Stomach (tissue), 9 donors: Measurements from ENCODE around the gene TRIM66. TPM values are rescaled to one million over a fixed set of nuclear protein-coding genes. Genes with fewer than 3 reads are reported as not detected.

Experiments
- DNase-seq, 2 donors: peaks; one replicate each; pipeline versions ENCODE4 v3.0.0 to v3.0.0-alpha.2; 2013 to 2019
- H3K27ac ChIP-seq, 5 donors: fragments of 200-600 bp in 4 of 5; sonication (generic) in 4 of 5; one replicate each; pipeline ENCODE4 v1.5.1; 2013 to 2019; ENCODE audit warnings: mild to moderate bottlenecking in 1 of 5, moderate library complexity in 1 of 5
- H3K27me3 ChIP-seq, 3 donors: fragments of 200-600 bp; sonication (generic); one replicate each; pipeline ENCODE4 v1.5.1; 2017 to 2019; ENCODE audit warnings: mixed run types in 1 of 3
- H3K36me3 ChIP-seq, 4 donors: fragments of 200-600 bp; sonication (generic); 1 replicate in 3 of 4; 2 replicates in 1 of 4; pipeline ENCODE4 v1.5.1; 2016 to 2019
- H3K4me1 ChIP-seq, 4 donors: fragments of 200-600 bp; sonication (generic); one replicate each; pipeline ENCODE4 v1.5.1; 2016 to 2019
- H3K4me3 ChIP-seq, 4 donors: fragments of 200-600 bp; sonication (generic) in 3 of 4; one replicate each; pipeline ENCODE4 v1.5.1; 2016 to 2019; ENCODE audit warnings: mild to moderate bottlenecking in 1 of 4
- H3K9me3 ChIP-seq, 4 donors: fragments of 200-600 bp; sonication (generic); one replicate each; pipeline ENCODE4 v1.5.1; 2016 to 2019
- EP300 ChIP-seq: sonication (generic); formaldehyde crosslinking; IDR thresholded peaks from one replicate; pipeline ENCODE4 v1.6.1; 2017; ENCODE audit warnings: antibody characterized with exemption
- POLR2A ChIP-seq, 4 donors: fragments of 450-650 bp; IDR thresholded peaks; one replicate each; pipeline ENCODE4 v1.6.1; 2016; ENCODE audit warnings: antibody characterized with exemption in 4 of 4, control low read depth in 2 of 4, mild to moderate bottlenecking in 1 of 4, moderate library complexity in 1 of 4
- POLR2AphosphoS5 ChIP-seq, 3 donors: sonication (generic); formaldehyde crosslinking; IDR thresholded peaks; one replicate each; pipeline ENCODE4 v1.6.1; 2016; ENCODE audit warnings: antibody characterized with exemption in 3 of 3
- WGBS, 5 donors: extraction: QIAGEN DNeasy Blood & Tissue Kit in 3 of 5; methylation state at CpG; one replicate each; pipeline versions ENCODE4 v1.1.5 to v1.1.7; 2013 to 2018; 5-methylcytosine and 5-hydroxymethylcytosine counted together
- intact Hi-C: fragments of 100-400 bp; cut with DNase I; formaldehyde crosslinking; loops from one replicate; pipeline ENCODE4 v1.15.1; 2023; ENCODE audit warnings: low total_unique reads
- polyA plus RNA-seq, 3 donors: library from polyadenylated mRNA; stranded (reverse); fragments of 200-250 nt; gene quantifications; one replicate each; pipeline ENCODE4 v1.2.3, GENCODE V29; 2013
- total RNA-seq, 5 donors: library from RNA; depleted of rRNA; stranded (reverse); fragments of >200 nt; gene quantifications; one replicate each; pipeline versions ENCODE4 v1.1.0 to v1.2.3, GENCODE V29; 2014 to 2016
- TF ChIP-seq, protein P1 (sequence below), 7 experiments: fragments of 450-650 bp in 4 of 7; fragments of 200-600 bp in 3 of 7; sonication (generic) in 3 of 7; IDR thresholded peaks; one replicate each; pipeline ENCODE4 v1.5.1; 2016 to 2019; ENCODE audit warnings: antibody characterized with exemption in 7 of 7, control low read depth in 2 of 7, mild to moderate bottlenecking in 1 of 7
- donor health status: healthy with polysubstance abuse.
- donor health status: Bipolar disorder and iron deficiency.
- donor health status: healthy.

Gene TRIM66
- total and polyA plus RNA-seq, 8 donors = 0.76 to 8.7 (median 3.4) TPM

DNA sequence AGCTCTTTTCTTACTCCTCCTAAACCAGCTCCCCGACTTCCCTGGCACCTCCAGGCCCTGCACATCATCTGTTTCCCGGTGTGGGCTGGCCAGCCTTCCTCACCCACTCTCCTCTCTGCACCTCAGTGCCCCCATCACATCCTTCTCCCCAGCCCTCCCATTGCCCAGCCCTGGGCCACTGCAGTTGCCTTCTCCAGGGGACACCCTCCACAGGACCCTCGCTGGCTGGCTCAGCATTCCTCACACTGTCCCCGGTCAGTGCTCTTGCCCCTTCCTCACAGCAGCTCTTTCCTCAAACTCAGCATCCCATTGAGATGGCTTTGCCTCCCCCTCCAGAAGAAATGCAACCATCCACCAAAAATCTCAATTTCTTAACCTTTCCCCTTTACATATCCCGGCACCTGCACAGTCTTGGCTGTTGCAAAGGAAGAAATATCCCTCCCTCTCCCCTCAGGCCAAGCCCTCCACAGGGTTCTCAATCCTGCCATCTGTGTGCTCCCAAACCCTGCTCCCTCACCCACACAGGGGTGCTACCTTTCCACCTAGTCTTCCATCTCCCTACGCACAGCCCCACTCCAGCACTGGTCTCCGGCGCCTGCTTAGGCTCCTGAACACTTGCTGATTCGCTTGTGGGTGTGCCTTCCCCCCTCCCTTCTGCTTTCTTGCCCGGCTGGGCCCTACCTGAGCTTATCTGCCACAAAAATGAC is 19.6 kb upstream of the TRIM66 start:
- DNase-seq = no peak
- no peak overlapping the region for H3K4me3 ChIP-seq
- intact Hi-C loops = no loop called here
- no peaks in the 10 kb centered on the region for H3K9me3 ChIP-seq
- TF ChIP-seq POLR2A (IDR thresholded peaks at IDR 0.05) (no peak), POLR2AphosphoS5 (IDR thresholded peaks at IDR 0.05) (no peak), EP300 (no peak)
- TF ChIP-seq, protein P1, sequence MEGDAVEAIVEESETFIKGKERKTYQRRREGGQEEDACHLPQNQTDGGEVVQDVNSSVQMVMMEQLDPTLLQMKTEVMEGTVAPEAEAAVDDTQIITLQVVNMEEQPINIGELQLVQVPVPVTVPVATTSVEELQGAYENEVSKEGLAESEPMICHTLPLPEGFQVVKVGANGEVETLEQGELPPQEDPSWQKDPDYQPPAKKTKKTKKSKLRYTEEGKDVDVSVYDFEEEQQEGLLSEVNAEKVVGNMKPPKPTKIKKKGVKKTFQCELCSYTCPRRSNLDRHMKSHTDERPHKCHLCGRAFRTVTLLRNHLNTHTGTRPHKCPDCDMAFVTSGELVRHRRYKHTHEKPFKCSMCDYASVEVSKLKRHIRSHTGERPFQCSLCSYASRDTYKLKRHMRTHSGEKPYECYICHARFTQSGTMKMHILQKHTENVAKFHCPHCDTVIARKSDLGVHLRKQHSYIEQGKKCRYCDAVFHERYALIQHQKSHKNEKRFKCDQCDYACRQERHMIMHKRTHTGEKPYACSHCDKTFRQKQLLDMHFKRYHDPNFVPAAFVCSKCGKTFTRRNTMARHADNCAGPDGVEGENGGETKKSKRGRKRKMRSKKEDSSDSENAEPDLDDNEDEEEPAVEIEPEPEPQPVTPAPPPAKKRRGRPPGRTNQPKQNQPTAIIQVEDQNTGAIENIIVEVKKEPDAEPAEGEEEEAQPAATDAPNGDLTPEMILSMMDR (IDR thresholded peaks at IDR 0.05) = no peak
- H3K36me3 ChIP-seq = peaks cover 56 to 99% (median 98%) of the 10 kb centered on the region in 4 donors
- 72 to 84% (median 76%) methylated on average over 10 of the region's 10 CpGs for WGBS, 5 donors
- H3K4me1 ChIP-seq = peaks cover 0 to 74% (median 23%) of the 10 kb centered on the region in 4 donors
- no peaks in the 10 kb centered on the region for H3K27me3 ChIP-seq
- peak overlapping the region in 3 of 5 donors; percentile 54 to 94 (median 68) for H3K27ac ChIP-seq

DNA sequence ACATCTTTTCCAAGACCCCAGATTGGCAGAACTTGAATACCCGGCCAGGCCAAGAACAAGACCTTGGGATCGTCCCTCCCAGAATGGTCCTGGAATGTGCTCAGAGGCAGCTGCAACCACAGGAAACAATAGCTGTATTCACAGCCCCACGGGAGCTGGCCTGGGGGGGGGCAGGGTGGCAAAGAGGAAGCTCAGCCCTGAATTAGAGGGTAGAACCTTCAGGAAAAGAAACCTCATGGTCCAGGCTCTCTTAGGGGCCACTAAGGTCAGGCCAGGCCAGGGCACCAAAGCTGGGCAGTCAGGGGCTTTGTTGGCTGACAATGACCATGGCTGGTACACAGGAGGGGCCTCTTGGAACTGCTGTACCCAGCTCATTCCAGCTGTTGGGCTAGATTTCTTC is 17.4 kb upstream of the TRIM66 start:
- Histone ChIP-seq H3K36me3 (peaks cover 72 to 99% (median 98%) of the 10 kb centered on the region in 4 donors), H3K4me3 (no peak overlapping the region), H3K9me3 (no peaks in the 10 kb centered on the region), H3K27me3 (no peaks in the 10 kb centered on the region), H3K4me1 (peaks cover 0 to 63% (median 21%) of the 10 kb centered on the region in 4 donors), H3K27ac (peak overlapping the region in 4 of 5 donors; percentile 54 to 94 (median 68))
- intact Hi-C loops = loop anchor here (10.0 kb wide), 1 partner anchor 115 kb away; a partner anchor contains a TSS
- 8 to 28% (median 19%) methylated on average over 3 of the region's 3 CpGs for WGBS, 5 donors
- TF ChIP-seq EP300 (no peak), POLR2A (IDR thresholded peaks at IDR 0.05) (no peak), POLR2AphosphoS5 (IDR thresholded peaks at IDR 0.05) (no peak)
- TF ChIP-seq, protein P1 (IDR thresholded peaks at IDR 0.05) = no peak
- peak in 1 of 2 donors; percentile 71 for DNase-seq

- H3K4me1 ChIP-seq = peaks cover 0 to 55% (median 25%) of the 10 kb centered on the region in 4 donors
- intact Hi-C loops = loop anchor here (10.0 kb wide), 1 partner anchor 116 kb away; a partner anchor contains a TSS
- peak overlapping the region in 4 of 5 donors; percentile 54 to 94 (median 68) for H3K27ac ChIP-seq
- no peak overlapping the region for H3K4me3 ChIP-seq
- TF ChIP-seq EP300 (no peak), POLR2A (IDR thresholded peaks at IDR 0.05) (no peak), POLR2AphosphoS5 (IDR thresholded peaks at IDR 0.05) (no peak)
- TF ChIP-seq, protein P1 (IDR thresholded peaks at IDR 0.05) = no peak
- WGBS, 5 donors = 53 to 69% (median 65%) methylated on average over 11 of the region's 11 CpGs
- no peaks in the 10 kb centered on the region for H3K9me3 ChIP-seq
- no peak for DNase-seq
- peaks cover 71 to 99% (median 98%) of the 10 kb centered on the region in 4 donors for H3K36me3 ChIP-seq
- no peaks in the 10 kb centered on the region for H3K27me3 ChIP-seq
Observed at GRCh38 chr11:8698917-8699441, 16.5 kb upstream of the TRIM66 start.

DNA sequence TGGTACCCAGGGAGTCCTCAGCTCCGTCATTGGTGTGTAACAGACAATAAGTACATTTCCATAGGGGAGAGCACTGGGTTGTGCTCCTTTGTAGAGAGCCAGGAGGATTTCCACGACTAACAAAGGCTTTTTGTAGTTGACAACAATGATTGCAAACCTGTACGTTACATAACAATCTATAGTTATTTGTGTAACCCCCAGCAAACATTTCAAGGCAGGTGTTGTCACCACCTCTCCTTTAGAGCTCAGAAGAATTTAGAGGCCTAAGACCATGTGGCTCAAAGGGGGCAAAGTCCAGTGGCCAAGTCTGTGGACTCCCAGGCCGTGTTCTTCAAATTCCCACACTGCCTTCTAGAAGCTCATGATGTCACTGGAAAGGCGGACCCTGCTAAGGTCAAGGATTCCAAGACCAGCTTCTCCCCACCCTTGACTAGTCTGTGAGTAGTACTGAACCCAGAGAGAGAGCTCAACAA is 15.9 kb upstream of the TRIM66 start:
- DNase-seq = no peak
- TF ChIP-seq POLR2AphosphoS5 (IDR thresholded peaks at IDR 0.05) = no peak
- TF ChIP-seq POLR2A (IDR thresholded peaks at IDR 0.05) = no peak
- TF ChIP-seq EP300 = no peak
- TF ChIP-seq, protein P1 (IDR thresholded peaks at IDR 0.05) = no peak
- Histone ChIP-seq H3K27me3 (no peaks in the 10 kb centered on the region), H3K4me1 (peaks cover 0 to 49% (median 25%) of the 10 kb centered on the region in 4 donors), H3K4me3 (no peak overlapping the region), H3K36me3 (peaks cover 65 to 99% (median 98%) of the 10 kb centered on the region in 4 donors), H3K9me3 (no peaks in the 10 kb centered on the region), H3K27ac (peak overlapping the region in 4 of 5 donors; percentile 54 to 94 (median 68))
- 50 to 67% (median 59%) methylated on average over 5 of the region's 5 CpGs for WGBS, 5 donors
- intact Hi-C loops = loop anchor here (10.0 kb wide), 1 partner anchor 116 kb away; a partner anchor contains a TSS
